WERI-Rb-1 (cell line): Measurements from ENCODE around the gene LINGO4.

Experiments
- DNase-seq: peaks from one replicate; pipeline ENCODE4 v3.0.0-alpha.2; 2020
- H3K27ac ChIP-seq: fragments of 250-450 bp; sonication (Bioruptor Pico); 2 replicates; pipeline ENCODE4 v1.5.1; 2020; ENCODE audit warnings: mild to moderate bottlenecking, moderate library complexity
- H3K27me3 ChIP-seq: fragments of 250-450 bp; sonication (Bioruptor Pico); 2 replicates; pipeline ENCODE4 v1.5.1; 2021; ENCODE audit warnings: mild to moderate bottlenecking, low read depth, moderate library complexity; ENCODE audit not compliant: insufficient read depth, severe bottlenecking
- H3K36me3 ChIP-seq: fragments of 250-450 bp; sonication (Bioruptor Pico); 2 replicates; pipeline ENCODE4 v1.5.1; 2020; ENCODE audit warnings: mild to moderate bottlenecking, moderate library complexity
- H3K4me3 ChIP-seq: 2 replicates; pipeline ENCODE4 v1.5.1; 2011; ENCODE audit warnings: low read depth, mild to moderate bottlenecking, control low read depth, low read length
- H3K9me3 ChIP-seq: fragments of 250-450 bp; sonication (Bioruptor Pico); 2 replicates; pipeline ENCODE4 v1.5.1; 2021; ENCODE audit warnings: mild to moderate bottlenecking, moderate library complexity; ENCODE audit not compliant: severe bottlenecking
- CTCF ChIP-seq: IDR thresholded peaks from 2 replicates; pipeline ENCODE4 v1.5.1; 2011; ENCODE audit warnings: low read depth, mild to moderate bottlenecking, control low read depth, inconsistent platforms, low read length

Gene LINGO4

GRCh38 chr1:151843398-151843797 lies 38.2 kb upstream of the LINGO4 start:
- no peak for DNase-seq
- Histone ChIP-seq H3K27me3 (no peaks in the 10 kb centered on the region), H3K27ac (no peak overlapping the region), H3K36me3 (no peaks in the 10 kb centered on the region), H3K4me3 (no peak overlapping the region), H3K9me3 (no peaks in the 10 kb centered on the region)
- no peak for TF ChIP-seq CTCF

GRCh38 chr1:151841141-151841540 lies 35.9 kb upstream of the LINGO4 start:
- no peak for TF ChIP-seq CTCF
- Histone ChIP-seq H3K27me3 (no peaks in the 10 kb centered on the region), H3K9me3 (no peaks in the 10 kb centered on the region), H3K4me3 (no peak overlapping the region), H3K27ac (no peak overlapping the region), H3K36me3 (no peaks in the 10 kb centered on the region)
- DNase-seq: no peak

- no peak overlapping the region for H3K4me3 ChIP-seq
- DNase-seq: no peak
- no peaks in the 10 kb centered on the region for H3K27me3 ChIP-seq
- H3K9me3 ChIP-seq: no peaks in the 10 kb centered on the region
- no peaks in the 10 kb centered on the region for H3K36me3 ChIP-seq
- no peak for TF ChIP-seq CTCF
- no peak overlapping the region for H3K27ac ChIP-seq
These were observed 35.2 kb upstream of the LINGO4 start for GRCh38 chr1:151840421-151840820.

GRCh38 chr1:151839457-151840403 lies 34.5 kb upstream of the LINGO4 start, which contains the start of gene C2CD4D:
TSS of gene C2CD4D (minus strand) at chr1:151839820. CDS start at chr1:151838989, 831 bp downstream.
- Histone ChIP-seq H3K27ac (no peak within 1 kb of the TSS), H3K36me3 (no peaks in the 10 kb centered on the region), H3K4me3 (no peak within 1 kb of the TSS), H3K9me3 (no peaks in the 10 kb centered on the region), H3K27me3 (no peaks in the 10 kb centered on the region)
- 0 out of 2 replicates have a peak, but pooled peaks have one; percentile 1 for TF ChIP-seq CTCF
- DNase-seq: no peak

GRCh38 chr1:151839082-151839412 lies 33.8 kb upstream of the LINGO4 start:
- DNase-seq: no peak
- H3K9me3 ChIP-seq: no peaks in the 10 kb centered on the region
- H3K27ac ChIP-seq: no peak overlapping the region
- H3K27me3 ChIP-seq: no peaks in the 10 kb centered on the region
- H3K4me3 ChIP-seq: no peak overlapping the region
- TF ChIP-seq CTCF: no peak
- no peaks in the 10 kb centered on the region for H3K36me3 ChIP-seq
